ENCODE results near the gene MATN1.

GRCh38 chr1:30683699-30684098 lies 39.7 kb downstream of the MATN1 start:
- TF ChIP-seq POLR2AphosphoS5 (IDR thresholded peaks at IDR 0.05): no peak
- TF ChIP-seq POLR2A (IDR thresholded peaks at IDR 0.05): no peak
